ENCODE results near the gene DIABLO.
"Not testable (repeated sequence)": the region's sequence is repeated elsewhere in the genome, so short reads cannot be mapped to it uniquely, and the experiment has no call there.

GRCh38 chr12:122176473-122176872 is 49.4 kb downstream of the DIABLO start:
- TF ChIP-seq EZH2 (IDR thresholded peaks at IDR 0.05; ENCODE audit: insufficient read depth, low read length); CTCF (IDR thresholded peaks at IDR 0.05; ENCODE audit: insufficient read depth, low read depth, low read length): not testable (repeated sequence)

All from astrocyte (in vitro differentiated cells and primary cell).